ENCODE data around the gene ADCY10. TPM values are rescaled to one million over a fixed set of nuclear protein-coding genes. Genes with fewer than 3 reads are reported as not detected.

The ADCY10 gene
- total and polyA plus RNA-seq, 2 of the 8 experiments (the other 6 are each of a cell fraction or from before 2014, with no cell fraction given), result 0.02 TPM; not detected in 1

DNA sequence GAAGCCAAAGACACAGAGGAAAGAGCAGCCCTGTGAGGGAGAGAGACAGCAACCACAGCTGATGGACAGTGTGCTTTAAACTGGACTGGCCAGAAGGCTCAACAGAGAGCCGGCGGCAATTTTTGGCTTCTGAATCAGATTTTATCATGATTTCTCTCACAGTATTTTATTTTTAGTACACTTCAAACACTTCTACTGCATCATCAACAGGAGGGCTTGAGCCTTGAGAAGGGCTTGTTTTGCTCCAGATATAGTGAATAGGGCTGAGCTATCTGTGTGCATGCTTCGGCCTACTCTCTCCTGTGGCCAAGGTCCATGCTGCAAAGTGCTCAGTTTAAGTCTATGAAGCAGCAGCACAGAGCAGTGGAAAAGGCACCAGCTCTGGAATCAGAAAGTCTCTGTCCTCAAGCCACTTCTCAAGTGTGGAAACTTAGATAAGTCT is 33.3 kb downstream of the ADCY10 start (continued):
- no peak for TF ChIP-seq KDM4A (IDR thresholded peaks at IDR 0.05; ENCODE audit: low read depth, low read length, severe bottlenecking)
- no peak for TF ChIP-seq HDAC6 (IDR thresholded peaks at IDR 0.05; ENCODE audit: low read depth, low read length)
- no peak for TF ChIP-seq SUZ12 (IDR thresholded peaks at IDR 0.05; ENCODE audit: low read length)
